HepG2 (cell line): Measurements from ENCODE around the gene GLIS2. TPM values are rescaled to one million over a fixed set of nuclear protein-coding genes. Genes with fewer than 3 reads are reported as not detected.

Experiments used
- ATAC-seq: fragments of 200-7000 bp; cut with Tn5 transposase; 3 replicates; pipeline ENCODE4 v1.9.1; 2020; ENCODE audit warnings: mild to moderate bottlenecking, moderate library complexity
- BruUV-seq: library from RNA; stranded (reverse); fragments of 400-500 nt; replicated peaks from 2 replicates; lab custom pipeline; 2021; lab: Mats Ljungman, UMichigan
- CTCF ChIA-PET: fragments of 300-600 bp; formaldehyde crosslinking; extraction: SDS; loops from one replicate; lab custom pipeline; 2021; ENCODE audit warnings: low total read pairs, inconsistent platforms, low intra/inter-chr PET ratio; lab: Yijun Ruan, JAX
- POLR2A ChIA-PET: fragments of 350-600 bp; sonication (Branson Sonifier 250); formaldehyde crosslinking; loops from one replicate; lab custom pipeline; 2020; ENCODE audit warnings: antibody characterized with exemption, inconsistent platforms; lab: Yijun Ruan, JAX
- DNase-seq: peaks from one replicate; pipeline ENCODE4 v3.0.0-alpha.2; 2015; ENCODE audit warnings: low spot score
- FAIRE-seq: peaks from 3 replicates; lab custom pipeline; 2011; peaks lifted over from hg19 to GRCh38; lab: Jason Lieb, UNC
- H2AFZ ChIP-seq: one replicate; pipeline ENCODE4 v1.6.1; 2011; ENCODE audit warnings: low read length, inconsistent platforms
- H3K27ac ChIP-seq: fragments of 300-600 bp; 3 replicates; pipeline ENCODE4 v1.8.0; 2011; ENCODE audit warnings: mixed run types, mild to moderate bottlenecking, mixed read lengths, low read length, inconsistent platforms; ENCODE audit not compliant: insufficient read depth; ENCODE audit errors: extremely low read length
- H3K27me3 ChIP-seq, 2 experiments: fragments of 200-600 bp in 1 of 2; 2 replicates in 1 of 2; 3 replicates in 1 of 2; pipeline versions ENCODE4 v1.6.0 to v1.8.0; 2011; ENCODE audit warnings: low read length in 2 of 2, mild to moderate bottlenecking in 2 of 2, moderate library complexity in 2 of 2, inconsistent platforms in 1 of 2; ENCODE audit not compliant: insufficient read depth in 2 of 2, control insufficient read depth in 1 of 2
- H3K36me3 ChIP-seq, 2 experiments: fragments of 200-600 bp in 1 of 2; replicated peaks in 1 of 2; 2 replicates in 1 of 2; 3 replicates in 1 of 2; pipeline versions ENCODE4 v1.5.1 to v1.8.0; 2011; ENCODE audit warnings: low read length in 2 of 2, inconsistent platforms in 1 of 2; ENCODE audit not compliant: insufficient read depth in 2 of 2, control insufficient read depth in 1 of 2
- H3K4me1 ChIP-seq: 2 replicates; pipeline ENCODE4 v1.5.1; 2012; ENCODE audit warnings: low read length, inconsistent platforms; ENCODE audit not compliant: insufficient read depth
- H3K4me2 ChIP-seq: 2 replicates; pipeline ENCODE4 v1.6.0; 2011; ENCODE audit warnings: low read depth, low read length, inconsistent platforms
- H3K4me3 ChIP-seq, 3 experiments: fragments of 200-600 bp in 1 of 3; sonication (generic), shearing (Covaris generic) in 1 of 3; replicated peaks in 1 of 3; 2 replicates each; pipeline ENCODE4 v1.5.1; 2011 to 2016; ENCODE audit warnings: low read length in 3 of 3, inconsistent platforms in 2 of 3, low read depth in 2 of 3, mild to moderate bottlenecking in 2 of 3, control low read depth in 1 of 3, mixed read lengths in 1 of 3; ENCODE audit not compliant: insufficient read depth in 1 of 3
- H3K79me2 ChIP-seq: one replicate; pipeline ENCODE4 v1.6.1; 2011; ENCODE audit warnings: low read length, inconsistent platforms; ENCODE audit not compliant: insufficient read depth
- H3K9ac ChIP-seq: 2 replicates; pipeline ENCODE4 v1.6.0; 2011; ENCODE audit warnings: mild to moderate bottlenecking, low read depth, low read length, inconsistent platforms; ENCODE audit not compliant: insufficient read depth
- H3K9me3 ChIP-seq: 2 replicates; pipeline ENCODE4 v1.5.1; 2012; ENCODE audit warnings: mild to moderate bottlenecking, low read length
- H4K20me1 ChIP-seq: 2 replicates; pipeline ENCODE4 v1.6.0; 2011; ENCODE audit warnings: inconsistent platforms, mild to moderate bottlenecking, low read length, moderate library complexity; ENCODE audit not compliant: insufficient read depth
- AGO1 ChIP-seq: fragments of 200-400 bp; formaldehyde crosslinking; IDR thresholded peaks from 2 replicates; pipeline ENCODE4 v1.6.1; 2017; ENCODE audit warnings: mild to moderate bottlenecking, low read depth, low read length, moderate library complexity; ENCODE audit not compliant: poor library complexity, severe bottlenecking
- AGO2 ChIP-seq: fragments of 200-400 bp; formaldehyde crosslinking; optimal IDR thresholded peaks from 2 replicates; pipeline ENCODE3; 2017; ENCODE audit warnings: mild to moderate bottlenecking, low read depth, low read length, moderate library complexity
- HNRNPL ChIP-seq: fragments of 200-400 bp; formaldehyde crosslinking; IDR thresholded peaks from 2 replicates; pipeline ENCODE4 v1.6.1; 2017; ENCODE audit warnings: mild to moderate bottlenecking, low read depth, low read length
- PHB2 ChIP-seq: fragments of 450-650 bp; IDR thresholded peaks from 2 replicates; pipeline ENCODE4 v1.6.1; 2018; ENCODE audit not compliant: partially characterized antibody
- POLR2A ChIP-seq, 2 experiments: IDR thresholded peaks; 2 replicates each; pipeline ENCODE4 v1.6.1; 2011; ENCODE audit warnings: low read depth in 2 of 2, low read length in 2 of 2, mild to moderate bottlenecking in 1 of 2, moderate library complexity in 1 of 2; ENCODE audit not compliant: insufficient read depth in 1 of 2
- RBFOX2 ChIP-seq: fragments of 200-400 bp; formaldehyde crosslinking; IDR thresholded peaks from 2 replicates; pipeline ENCODE4 v1.6.1; 2017; ENCODE audit warnings: low read depth, mild to moderate bottlenecking, low read length
- RBM22 ChIP-seq: fragments of 200-400 bp; formaldehyde crosslinking; optimal IDR thresholded peaks from 2 replicates; pipeline ENCODE3; 2017; ENCODE audit warnings: mild to moderate bottlenecking, low read length, moderate library complexity
- SATB2 ChIP-seq: sonication (generic); formaldehyde crosslinking; IDR thresholded peaks from 2 replicates; pipeline ENCODE4 v1.5.0; 2020; ENCODE audit warnings: missing genetic modification reagents
- ZC3H13 ChIP-seq: sonication (generic); formaldehyde crosslinking; IDR thresholded peaks from 2 replicates; pipeline ENCODE4 v1.8.1; 2023; ENCODE audit warnings: mild to moderate bottlenecking, missing genetic modification reagents, moderate library complexity
- ZFP1 ChIP-seq: IDR thresholded peaks from 2 replicates; pipeline ENCODE4 v1.6.1; 2016
- WGBS: methylation state at CpG from one replicate; pipeline ENCODE4 v1.1.6; 2017; ENCODE audit warnings: low lambda C conversion rate; 5-methylcytosine and 5-hydroxymethylcytosine counted together
- in situ Hi-C: cut with HindIII; loops from 2 replicates; pipeline ENCODE4 v1.10.0; 2017; ENCODE audit warnings: low pct_unique_long_range_greater_than_20kb; ENCODE audit not compliant: extremely low pct_ligation_motif_present
- intact Hi-C: fragments of 100-400 bp; cut with micrococcal nuclease; formaldehyde crosslinking; loops from one replicate; pipeline ENCODE4 v1.10.0; 2022; ENCODE audit not compliant: unreplicated experiment
- polyA plus RNA-seq, 8 experiments: library from polyadenylated mRNA; depleted of rRNA in 3 of 8; stranded (reverse) in 7 of 8; unstranded in 1 of 8; fragments of >200 nt; fragmentation: Illumina TruSeq in 4 of 8; extraction: Trizol in 4 of 8; gene quantifications; 2 replicates each; pipeline versions ENCODE4 v1.2.1 to v1.2.3, GENCODE V29; 2011 to 2016; ENCODE audit warnings: low read depth in 4 of 8, missing spikeins in 1 of 8, mixed read lengths in 1 of 8; ENCODE audit not compliant: insufficient read depth in 1 of 8
- total RNA-seq, 5 experiments: library from RNA; depleted of rRNA; stranded (reverse); fragments of >200 nt; fragmentation: Illumina TruSeq; extraction: Trizol; gene quantifications; 2 replicates each; pipeline ENCODE4 v1.2.3, GENCODE V29; 2016; ENCODE audit warnings: low read depth in 1 of 5

GLIS2 gene
- total and polyA plus RNA-seq, 2 of the 13 experiments (the other 11 are each of a cell fraction or from before 2014, with no cell fraction given) = 0.28 to 0.29 TPM

DNA sequence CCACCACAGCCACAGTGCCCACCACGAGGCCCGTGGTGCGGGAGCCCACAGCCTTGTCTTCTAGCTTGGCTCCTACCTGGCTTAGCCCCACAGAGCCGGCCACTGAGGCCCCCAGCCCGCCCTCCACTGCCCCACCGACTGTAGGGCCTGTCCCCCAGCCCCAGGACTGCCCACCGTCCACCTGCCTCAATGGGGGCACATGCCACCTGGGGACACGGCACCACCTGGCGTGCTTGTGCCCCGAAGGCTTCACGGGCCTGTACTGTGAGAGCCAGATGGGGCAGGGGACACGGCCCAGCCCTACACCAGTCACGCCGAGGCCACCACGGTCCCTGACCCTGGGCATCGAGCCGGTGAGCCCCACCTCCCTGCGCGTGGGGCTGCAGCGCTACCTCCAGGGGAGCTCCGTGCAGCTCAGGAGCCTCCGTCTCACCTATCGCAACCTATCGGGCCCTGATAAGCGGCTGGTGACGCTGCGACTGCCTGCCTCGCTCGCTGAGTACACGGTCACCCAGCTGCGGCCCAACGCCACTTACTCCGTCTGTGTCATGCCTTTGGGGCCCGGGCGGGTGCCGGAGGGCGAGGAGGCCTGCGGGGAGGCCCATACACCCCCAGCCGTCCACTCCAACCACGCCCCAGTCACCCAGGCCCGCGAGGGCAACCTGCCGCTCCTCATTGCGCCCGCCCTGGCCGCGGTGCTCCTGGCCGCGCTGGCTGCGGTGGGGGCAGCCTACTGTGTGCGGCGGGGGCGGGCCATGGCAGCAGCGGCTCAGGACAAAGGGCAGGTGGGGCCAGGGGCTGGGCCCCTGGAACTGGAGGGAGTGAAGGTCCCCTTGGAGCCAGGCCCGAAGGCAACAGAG is 66.3 kb downstream of the GLIS2 start (continued):
- TF ChIP-seq SATB2 (CRISPR knock-in tag) (no peak), AGO1 (peak; percentile 90), HNRNPL (0 out of 2 replicates have a peak, but pooled peaks have one; percentile 6)
- TF ChIP-seq, all 625 proteins: peak for 11

DNA sequence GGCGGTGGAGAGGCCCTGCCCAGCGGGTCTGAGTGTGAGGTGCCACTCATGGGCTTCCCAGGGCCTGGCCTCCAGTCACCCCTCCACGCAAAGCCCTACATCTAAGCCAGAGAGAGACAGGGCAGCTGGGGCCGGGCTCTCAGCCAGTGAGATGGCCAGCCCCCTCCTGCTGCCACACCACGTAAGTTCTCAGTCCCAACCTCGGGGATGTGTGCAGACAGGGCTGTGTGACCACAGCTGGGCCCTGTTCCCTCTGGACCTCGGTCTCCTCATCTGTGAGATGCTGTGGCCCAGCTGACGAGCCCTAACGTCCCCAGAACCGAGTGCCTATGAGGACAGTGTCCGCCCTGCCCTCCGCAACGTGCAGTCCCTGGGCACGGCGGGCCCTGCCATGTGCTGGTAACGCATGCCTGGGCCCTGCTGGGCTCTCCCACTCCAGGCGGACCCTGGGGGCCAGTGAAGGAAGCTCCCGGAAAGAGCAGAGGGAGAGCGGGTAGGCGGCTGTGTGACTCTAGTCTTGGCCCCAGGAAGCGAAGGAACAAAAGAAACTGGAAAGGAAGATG is 67.0 kb downstream of the GLIS2 start:
- ATAC-seq (no peak), DNase-seq (no peak), FAIRE-seq (no peak)
- ChIA-PET CTCF (no interaction called here), POLR2A (interaction anchor here (2.4 kb wide), 1 partner anchor 10 kb away, joined by 9 read pairs; no protein-coding TSS in a partner anchor)
- in situ Hi-C loops = no loop called here
- intact Hi-C loops = no loop called here
- BruUV-seq = TSS peak; percentile 37
- H3K4me1 ChIP-seq = peaks cover 28% of the 10 kb centered on the region
- H2AFZ ChIP-seq = no peak overlapping the region
- no peak overlapping the region for H3K27ac ChIP-seq
- peaks cover 4 to 16% of the 10 kb centered on the region in 2 experiments for H3K36me3 ChIP-seq
- H3K9me3 ChIP-seq = no peaks in the 10 kb centered on the region
- no peaks in the 10 kb centered on the region for H3K27me3 ChIP-seq
- peaks cover 8% of the 10 kb centered on the region for H3K79me2 ChIP-seq
- WGBS = 97% methylated on average over 14 of the region's 21 CpGs
- H3K4me2 ChIP-seq = no peak overlapping the region
- no peak overlapping the region for H3K9ac ChIP-seq
- peaks cover 26% of the 10 kb centered on the region for H4K20me1 ChIP-seq
- no peak overlapping the region for H3K4me3 ChIP-seq
- TF ChIP-seq RBFOX2 (peak; percentile 27; the same call in 1 of the 2 replicates), AGO2 (peak; percentile 73), HNRNPL (peak; percentile 42; the same call in 1 of the 2 replicates), PHB2 (no peak), ZFP1 (CRISPR knock-in tag) (no peak), RBM22 (peak; percentile 93), ZC3H13 (CRISPR knock-in tag) (peak; percentile 74; the same call in 1 of the 2 replicates), POLR2A (IDR thresholded peaks at IDR 0.05; ENCODE audit: insufficient read depth in 1 of 2, low read depth in 2 of 2, low read length in 2 of 2) (peak in 1 of 2 experiments; percentile 36; a peak in 2 of 4 replicates)
